Loucy (cell line): ENCODE measurements around the gene CNTFR.

ENCODE experiments used
- H2AFZ ChIP-seq: fragments of 200-600 bp; sonication (generic); 2 replicates; pipeline ENCODE4 v1.6.0; 2016; ENCODE audit warnings: antibody characterized with exemption, mild to moderate bottlenecking, low read length, moderate library complexity
- H3F3A ChIP-seq: fragments of 200-600 bp; 2 replicates; pipeline ENCODE4 v1.6.0; 2016; ENCODE audit warnings: antibody characterized with exemption, low read depth, mild to moderate bottlenecking
- H3K27me3 ChIP-seq: fragments of 200-600 bp; sonication (generic); 2 replicates; pipeline ENCODE4 v1.6.1; 2014; ENCODE audit warnings: low read length, mild to moderate bottlenecking; ENCODE audit not compliant: insufficient read depth, poor library complexity, severe bottlenecking
- H3K36me3 ChIP-seq: fragments of 200-600 bp; sonication (generic); 2 replicates; pipeline ENCODE4 v1.6.1; 2016; ENCODE audit warnings: low read length; ENCODE audit not compliant: insufficient read depth
- H3K4me1 ChIP-seq: fragments of 200-600 bp; sonication (generic); 2 replicates; pipeline ENCODE4 v1.5.1; 2014; ENCODE audit warnings: low read length, mild to moderate bottlenecking; ENCODE audit not compliant: insufficient read depth, poor library complexity, severe bottlenecking
- H3K4me2 ChIP-seq: fragments of 200-600 bp; sonication (generic); 2 replicates; pipeline ENCODE4 v1.6.0; 2014; ENCODE audit warnings: antibody characterized with exemption, low read length, low read depth, mild to moderate bottlenecking; ENCODE audit not compliant: poor library complexity, severe bottlenecking
- H3K4me3 ChIP-seq: fragments of 200-600 bp; sonication (generic); 2 replicates; pipeline ENCODE4 v1.5.1; 2014; ENCODE audit warnings: low read length, mild to moderate bottlenecking, mixed read lengths; ENCODE audit not compliant: poor library complexity, severe bottlenecking
- H3K79me2 ChIP-seq: fragments of 200-600 bp; sonication (generic); 2 replicates; pipeline ENCODE4 v1.6.1; 2014; ENCODE audit warnings: low read length; ENCODE audit not compliant: insufficient read depth
- H3K9ac ChIP-seq: fragments of 200-600 bp; sonication (generic); 2 replicates; pipeline ENCODE4 v1.6.0; 2014; ENCODE audit warnings: mild to moderate bottlenecking, low read depth, low read length, moderate library complexity; ENCODE audit not compliant: poor library complexity, severe bottlenecking
- H3K9me2 ChIP-seq: fragments of 200-600 bp; sonication (generic); replicated peaks from 2 replicates; pipeline ENCODE4 v1.6.1; 2016; ENCODE audit warnings: low read depth, low read length, mixed read lengths
- H3K9me3 ChIP-seq: fragments of 200-600 bp; sonication (generic); 2 replicates; pipeline ENCODE4 v1.6.1; 2014; ENCODE audit warnings: mild to moderate bottlenecking, antibody characterized with exemption, low read length, low read depth; ENCODE audit not compliant: insufficient read depth
- H4K20me1 ChIP-seq: fragments of 200-600 bp; sonication (generic); 2 replicates; pipeline ENCODE4 v1.6.0; 2014; ENCODE audit warnings: antibody characterized with exemption, low read length, mild to moderate bottlenecking; ENCODE audit not compliant: insufficient read depth, poor library complexity, severe bottlenecking
- EZH2phosphoT487 ChIP-seq: fragments of 200-600 bp; IDR thresholded peaks from 2 replicates; pipeline ENCODE4 v1.6.1; 2018; ENCODE audit warnings: antibody characterized with exemption, mild to moderate bottlenecking, moderate library complexity, borderline replicate concordance
- TF ChIP-seq, protein P1 (sequence below): fragments of 200-600 bp; sonication (generic); conservative IDR thresholded peaks from 2 replicates; pipeline ENCODE4 v1.5.1; 2014; ENCODE audit warnings: mild to moderate bottlenecking, antibody characterized with exemption, low read length

The CNTFR gene

DNA sequence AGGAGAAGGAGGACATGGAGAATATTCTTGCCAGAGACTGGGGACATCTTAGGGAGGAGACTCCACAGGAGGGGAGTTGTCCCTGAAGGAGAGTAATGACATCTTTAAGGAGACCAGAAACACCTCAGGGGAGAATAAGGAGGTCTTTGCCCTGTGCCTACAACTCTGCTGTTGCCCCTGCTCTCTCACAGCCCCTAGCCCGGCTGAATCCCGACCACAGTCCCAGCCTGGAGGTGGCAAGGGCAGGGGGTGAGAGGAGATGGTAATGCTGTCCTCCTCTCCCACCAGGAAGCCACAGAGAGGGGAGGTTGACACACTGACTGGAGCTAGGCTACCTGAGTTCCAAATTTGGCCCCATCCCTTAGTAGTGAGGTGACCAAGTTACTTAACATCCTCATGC lies 36.5 kb downstream of the CNTFR start:
- no peaks in the 10 kb centered on the region for H3K9me2 ChIP-seq
- H3K9ac ChIP-seq: no peak overlapping the region
- no peaks in the 10 kb centered on the region for H3K4me1 ChIP-seq
- no peaks in the 10 kb centered on the region for H3K79me2 ChIP-seq
- no peak overlapping the region for H2AFZ ChIP-seq
- no peaks in the 10 kb centered on the region for H4K20me1 ChIP-seq
- no peaks in the 10 kb centered on the region for H3F3A ChIP-seq
- no peaks in the 10 kb centered on the region for H3K36me3 ChIP-seq
- no peaks in the 10 kb centered on the region for H3K9me3 ChIP-seq
- no peak overlapping the region for H3K4me2 ChIP-seq
- TF ChIP-seq, protein P1, sequence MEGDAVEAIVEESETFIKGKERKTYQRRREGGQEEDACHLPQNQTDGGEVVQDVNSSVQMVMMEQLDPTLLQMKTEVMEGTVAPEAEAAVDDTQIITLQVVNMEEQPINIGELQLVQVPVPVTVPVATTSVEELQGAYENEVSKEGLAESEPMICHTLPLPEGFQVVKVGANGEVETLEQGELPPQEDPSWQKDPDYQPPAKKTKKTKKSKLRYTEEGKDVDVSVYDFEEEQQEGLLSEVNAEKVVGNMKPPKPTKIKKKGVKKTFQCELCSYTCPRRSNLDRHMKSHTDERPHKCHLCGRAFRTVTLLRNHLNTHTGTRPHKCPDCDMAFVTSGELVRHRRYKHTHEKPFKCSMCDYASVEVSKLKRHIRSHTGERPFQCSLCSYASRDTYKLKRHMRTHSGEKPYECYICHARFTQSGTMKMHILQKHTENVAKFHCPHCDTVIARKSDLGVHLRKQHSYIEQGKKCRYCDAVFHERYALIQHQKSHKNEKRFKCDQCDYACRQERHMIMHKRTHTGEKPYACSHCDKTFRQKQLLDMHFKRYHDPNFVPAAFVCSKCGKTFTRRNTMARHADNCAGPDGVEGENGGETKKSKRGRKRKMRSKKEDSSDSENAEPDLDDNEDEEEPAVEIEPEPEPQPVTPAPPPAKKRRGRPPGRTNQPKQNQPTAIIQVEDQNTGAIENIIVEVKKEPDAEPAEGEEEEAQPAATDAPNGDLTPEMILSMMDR: no peak
- TF ChIP-seq EZH2phosphoT487: no peak
- H3K27me3 ChIP-seq: no peaks in the 10 kb centered on the region
- H3K4me3 ChIP-seq: no peak overlapping the region

DNA sequence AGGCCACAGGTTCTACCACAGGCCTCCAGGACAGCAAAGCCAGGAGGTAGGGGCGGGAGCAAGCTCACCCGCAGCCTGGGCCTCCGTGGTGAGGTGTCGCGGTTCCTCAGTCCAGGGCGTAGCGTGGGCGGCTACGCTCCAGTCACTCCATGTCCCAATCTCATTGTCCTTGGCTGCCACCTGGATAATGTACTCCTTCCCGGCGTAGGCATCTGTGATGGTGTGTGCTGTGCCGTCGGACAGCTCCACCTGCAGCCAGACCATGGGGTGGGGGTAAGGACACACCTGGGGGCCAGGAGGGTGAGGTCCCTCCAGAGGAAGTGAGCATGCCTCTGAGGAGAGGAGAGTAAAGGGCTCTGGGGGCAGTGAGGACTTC lies 36.9 kb downstream of the CNTFR start:
- Histone ChIP-seq H3K79me2 (no peaks in the 10 kb centered on the region), H3K9ac (no peak overlapping the region), H3K36me3 (no peaks in the 10 kb centered on the region), H3K4me1 (no peaks in the 10 kb centered on the region), H3K9me2 (no peaks in the 10 kb centered on the region), H3F3A (no peaks in the 10 kb centered on the region), H2AFZ (no peak overlapping the region), H4K20me1 (no peaks in the 10 kb centered on the region), H3K27me3 (no peaks in the 10 kb centered on the region), H3K4me3 (no peak overlapping the region), H3K9me3 (no peaks in the 10 kb centered on the region), H3K4me2 (no peak overlapping the region)
- no peak for TF ChIP-seq EZH2phosphoT487
- TF ChIP-seq, protein P1: no peak

DNA sequence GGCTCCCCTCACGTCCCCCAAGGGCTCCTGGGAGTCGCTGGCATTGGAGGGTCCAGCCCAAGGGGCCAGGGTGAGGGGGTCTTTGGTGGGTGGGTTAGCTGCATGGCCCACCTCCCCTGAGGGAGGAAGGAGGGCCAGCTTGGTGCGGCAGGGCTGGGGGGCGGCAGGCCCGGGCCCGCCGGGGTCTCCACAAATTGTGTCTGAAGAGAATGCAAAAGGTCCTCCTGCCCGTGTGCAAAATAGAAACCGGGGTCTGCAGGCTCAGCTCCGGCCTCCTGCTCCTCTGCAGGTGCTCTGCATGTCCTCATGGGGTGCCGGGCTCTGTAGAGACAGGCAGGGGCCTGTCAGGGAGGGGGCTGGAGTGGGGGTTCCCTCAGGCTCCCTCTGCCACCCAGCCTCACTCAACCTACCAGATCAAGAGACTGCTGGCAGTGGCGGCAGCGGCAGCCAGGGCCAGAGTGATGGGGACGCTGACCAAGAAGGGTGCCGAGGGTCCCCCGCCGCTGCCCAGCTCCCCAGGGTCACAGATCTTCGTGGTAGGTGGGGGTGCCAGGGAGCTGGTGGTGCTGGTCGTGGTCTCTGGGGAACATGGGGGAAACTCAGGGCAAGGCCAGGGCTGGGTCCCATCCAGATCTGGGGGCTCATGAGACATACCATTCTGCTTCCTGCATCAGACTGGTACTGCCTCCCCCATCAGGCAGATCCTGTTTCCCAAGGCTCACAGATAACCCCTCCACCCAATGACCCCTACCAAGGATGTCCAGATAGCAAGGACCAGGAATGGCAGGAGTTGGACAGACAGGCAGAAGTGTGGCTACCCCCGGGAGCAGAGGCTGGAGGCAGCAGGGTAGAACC lies 37.5 kb downstream of the CNTFR start:
- Histone ChIP-seq H3K36me3 (no peaks in the 10 kb centered on the region), H4K20me1 (no peaks in the 10 kb centered on the region), H3F3A (no peaks in the 10 kb centered on the region), H3K9me2 (no peaks in the 10 kb centered on the region), H3K27me3 (no peaks in the 10 kb centered on the region), H3K4me1 (no peaks in the 10 kb centered on the region), H2AFZ (no peak overlapping the region), H3K9me3 (no peaks in the 10 kb centered on the region), H3K4me2 (no peak overlapping the region), H3K9ac (no peak overlapping the region), H3K79me2 (no peaks in the 10 kb centered on the region), H3K4me3 (no peak overlapping the region)
- TF ChIP-seq, protein P1: no peak
- no peak for TF ChIP-seq EZH2phosphoT487
